Fibroblast of lung (primary cell): Measurements from ENCODE around the gene SLC39A9.
"Not testable (repeated sequence)": the region's sequence is repeated elsewhere in the genome, so short reads cannot be mapped to it uniquely, and the experiment has no call there.

ENCODE experiments used
- EZH2 ChIP-seq: IDR thresholded peaks from 2 replicates; pipeline ENCODE4 v1.5.1; 2012; ENCODE audit warnings: low read length, control low read depth, mild to moderate bottlenecking; ENCODE audit errors: missing control alignments
- TF ChIP-seq, protein P1 (sequence below), 2 donors: IDR thresholded peaks in 1 of 2; conservative IDR thresholded peaks in 1 of 2; 1 replicate in 1 of 2; 2 replicates in 1 of 2; pipeline ENCODE4 v1.5.1; 2011 to 2012; ENCODE audit warnings: low read length in 2 of 2, control low read depth in 1 of 2, inconsistent platforms in 1 of 2, low read depth in 1 of 2, mild to moderate bottlenecking in 1 of 2

DNA sequence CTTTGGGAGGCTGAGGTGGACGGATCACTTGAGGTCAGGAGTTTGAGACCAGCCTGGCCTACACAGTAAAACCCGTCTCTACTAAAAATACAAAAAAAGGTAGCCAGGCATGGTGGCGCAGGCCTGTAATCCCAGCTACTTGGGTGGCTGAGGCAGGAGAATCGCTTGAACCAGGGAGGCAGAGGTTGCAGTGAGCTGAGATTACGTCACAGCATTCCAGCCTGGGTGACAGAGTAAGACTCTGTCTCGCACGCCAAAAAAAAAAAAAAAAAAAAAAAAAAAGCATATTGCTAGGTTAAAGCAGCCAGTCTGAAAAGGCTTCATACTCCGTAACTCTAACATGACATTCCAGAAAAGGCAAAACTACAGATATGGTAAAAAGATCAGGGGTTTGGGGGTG, 7.1 kb upstream of the SLC39A9 start:
- TF ChIP-seq, protein P1, sequence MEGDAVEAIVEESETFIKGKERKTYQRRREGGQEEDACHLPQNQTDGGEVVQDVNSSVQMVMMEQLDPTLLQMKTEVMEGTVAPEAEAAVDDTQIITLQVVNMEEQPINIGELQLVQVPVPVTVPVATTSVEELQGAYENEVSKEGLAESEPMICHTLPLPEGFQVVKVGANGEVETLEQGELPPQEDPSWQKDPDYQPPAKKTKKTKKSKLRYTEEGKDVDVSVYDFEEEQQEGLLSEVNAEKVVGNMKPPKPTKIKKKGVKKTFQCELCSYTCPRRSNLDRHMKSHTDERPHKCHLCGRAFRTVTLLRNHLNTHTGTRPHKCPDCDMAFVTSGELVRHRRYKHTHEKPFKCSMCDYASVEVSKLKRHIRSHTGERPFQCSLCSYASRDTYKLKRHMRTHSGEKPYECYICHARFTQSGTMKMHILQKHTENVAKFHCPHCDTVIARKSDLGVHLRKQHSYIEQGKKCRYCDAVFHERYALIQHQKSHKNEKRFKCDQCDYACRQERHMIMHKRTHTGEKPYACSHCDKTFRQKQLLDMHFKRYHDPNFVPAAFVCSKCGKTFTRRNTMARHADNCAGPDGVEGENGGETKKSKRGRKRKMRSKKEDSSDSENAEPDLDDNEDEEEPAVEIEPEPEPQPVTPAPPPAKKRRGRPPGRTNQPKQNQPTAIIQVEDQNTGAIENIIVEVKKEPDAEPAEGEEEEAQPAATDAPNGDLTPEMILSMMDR (conservative IDR thresholded peaks at IDR 0.05 in 1 of 2, IDR thresholded peaks at IDR 0.05 in 1 of 2; ENCODE audit: low read depth in 1 of 2, low read length in 2 of 2), result not testable (repeated sequence)
- not testable (repeated sequence) for TF ChIP-seq EZH2
